GM12865 (cell line): ENCODE measurements around the gene COL17A1.

Experiments
- DNase-seq: peaks from one replicate; pipeline ENCODE4 v3.0.0; 2010; ENCODE audit warnings: low read depth
- H3K4me3 ChIP-seq: 2 replicates; pipeline ENCODE4 v1.5.1; 2011; ENCODE audit warnings: mild to moderate bottlenecking, low read depth, low read length, control low read depth
- CTCF ChIP-seq: IDR thresholded peaks from 2 replicates; pipeline ENCODE4 v1.5.1; 2011; ENCODE audit warnings: low read length, control low read depth, low read depth, inconsistent platforms; ENCODE audit not compliant: insufficient read depth; ENCODE audit errors: missing control alignments

COL17A1 gene

GRCh38 chr10:104020020-104020419 is 65.7 kb downstream of the COL17A1 start:
- H3K4me3 ChIP-seq: no peak overlapping the region
- no peak for DNase-seq
- no peak for TF ChIP-seq CTCF

GRCh38 chr10:104018471-104018870 is 67.2 kb downstream of the COL17A1 start:
- no peak for DNase-seq
- no peak overlapping the region for H3K4me3 ChIP-seq
- no peak for TF ChIP-seq CTCF

- H3K4me3 ChIP-seq: no peak overlapping the region
- no peak for DNase-seq
- no peak for TF ChIP-seq CTCF
These were observed 69.0 kb downstream of the COL17A1 start for GRCh38 chr10:104016661-104017060.

GRCh38 chr10:104014176-104014575 is 71.5 kb downstream of the COL17A1 start:
- DNase-seq: no peak
- no peak overlapping the region for H3K4me3 ChIP-seq
- no peak for TF ChIP-seq CTCF

GRCh38 chr10:104013489-104013888 is 72.2 kb downstream of the COL17A1 start:
- H3K4me3 ChIP-seq: no peak overlapping the region
- DNase-seq: no peak
- TF ChIP-seq CTCF: no peak

- no peak for DNase-seq
These were observed 73.8 kb downstream of the COL17A1 start for GRCh38 chr10:104011904-104012303.

More at GRCh38 chr10:104011904-104012303, 73.8 kb downstream of the COL17A1 start:
- TF ChIP-seq CTCF: no peak
- no peak overlapping the region for H3K4me3 ChIP-seq
